SK-N-SH treated with all-trans-retinoic acid at 6 μM for 48 hours (cell line): ENCODE results near the gene ZMAT3.

Source experiments
- PATZ1 ChIP-seq: fragments of 250-450 bp; sonication (Bioruptor Pico); IDR thresholded peaks from 2 replicates; pipeline ENCODE4 v1.8.0; 2020; ENCODE audit warnings: mild to moderate bottlenecking, moderate library complexity, borderline replicate concordance
- TOX ChIP-seq: fragments of 250-450 bp; sonication (Bioruptor Pico); IDR thresholded peaks from 2 replicates; pipeline ENCODE4 v1.8.0; 2021; ENCODE audit warnings: mild to moderate bottlenecking, moderate library complexity, borderline replicate concordance

DNA sequence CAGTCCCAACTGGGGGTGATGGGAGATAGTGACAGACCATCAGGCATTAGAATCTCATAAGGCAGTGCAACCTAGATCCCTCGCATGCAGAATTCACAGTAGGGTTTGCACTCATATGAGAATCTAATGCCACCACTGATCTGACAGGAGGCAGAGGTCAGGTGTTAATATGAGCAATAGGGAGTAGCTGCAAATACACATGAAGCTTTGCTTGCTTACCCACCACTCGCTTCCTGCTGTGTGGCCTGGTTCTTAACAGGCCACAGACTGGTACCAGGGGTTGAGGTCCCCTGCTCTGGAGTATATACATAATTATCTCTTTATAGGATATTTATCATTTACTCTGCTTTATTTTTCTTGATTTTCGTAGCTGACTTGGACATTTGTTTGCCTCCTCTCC is 36.0 kb upstream of the ZMAT3 start:
- TF ChIP-seq TOX (CRISPR knock-in tag) (no peak), PATZ1 (CRISPR knock-in tag) (no peak)
